HCT116 (cell line): ENCODE results near the gene PSAP. TPM values are rescaled to one million over a fixed set of nuclear protein-coding genes. Genes with fewer than 3 reads are reported as not detected.

Source experiments
- ATAC-seq: fragments of 200-7000 bp; cut with Tn5 transposase; 2 replicates; pipeline ENCODE4 v1.9.1; 2020; ENCODE audit warnings: mild to moderate bottlenecking, moderate library complexity
- BruUV-seq: library from RNA; stranded (reverse); fragments of 400-500 nt; replicated peaks from 2 replicates; lab custom pipeline; 2021; lab: Mats Ljungman, UMichigan
- CTCF ChIA-PET: fragments of 300-600 bp; sonication (Branson Sonifier 250); formaldehyde crosslinking; loops from one replicate; lab custom pipeline; 2021; ENCODE audit warnings: antibody characterized with exemption; lab: Charles Lee
- POLR2A ChIA-PET: fragments of 300-600, 350-600 bp; sonication (Branson Sonifier 250); formaldehyde crosslinking; loops from one replicate; lab custom pipeline; 2021; ENCODE audit warnings: antibody characterized with exemption; lab: Charles Lee
- RAD21 ChIA-PET, 2 experiments: fragments of 300-600 bp; sonication (Branson Sonifier 250); formaldehyde crosslinking; loops; one replicate each; lab custom pipeline; 2023; ENCODE audit warnings: low total read pairs in 2 of 2; ENCODE audit not compliant: uncharacterized antibody in 2 of 2, unreplicated experiment in 2 of 2, low non-redundant PET in 1 of 2; lab: Charles Lee
- DNase-seq: peaks from one replicate; pipeline ENCODE4 v3.0.0-alpha.2; 2010; ENCODE audit warnings: low read depth, low spot score
- H2AFZ ChIP-seq: fragments of 200-600 bp; shearing (Covaris generic), sonication (generic); 2 replicates; pipeline ENCODE4 v1.6.1; 2017; ENCODE audit warnings: low read depth, mixed run types, mixed read lengths, antibody characterized with exemption, low read length; ENCODE audit not compliant: poor library complexity, severe bottlenecking
- H3K27ac ChIP-seq: 2 replicates; pipeline ENCODE4 v1.5.1; 2012; ENCODE audit warnings: low read depth, low read length
- H3K27me3 ChIP-seq: fragments of 200-600 bp; sonication (generic); 2 replicates; pipeline ENCODE4 v1.6.1; 2016; ENCODE audit warnings: mixed run types, low read length, mixed read lengths; ENCODE audit not compliant: insufficient read depth
- H3K36me3 ChIP-seq, 2 experiments: fragments of 200-500 bp in 1 of 2; fragments of 200-600 bp in 1 of 2; sonication (Bioruptor generic) in 1 of 2; sonication (generic) in 1 of 2; 2 replicates each; pipeline versions ENCODE4 v1.5.1 to v1.6.1; 2014 to 2016; ENCODE audit warnings: low read length in 2 of 2, inconsistent platforms in 1 of 2, mixed read lengths in 1 of 2, mixed run types in 1 of 2; ENCODE audit not compliant: insufficient read depth in 2 of 2, control insufficient read depth in 1 of 2
- H3K4me1 ChIP-seq, 2 experiments: fragments of 200-600 bp in 1 of 2; sonication (generic) in 1 of 2; 2 replicates each; pipeline versions ENCODE4 v1.5.1 to v1.6.1; 2012 to 2017; ENCODE audit warnings: low read length in 2 of 2, inconsistent platforms in 1 of 2, mild to moderate bottlenecking in 1 of 2, mixed read lengths in 1 of 2, mixed run types in 1 of 2, moderate library complexity in 1 of 2; ENCODE audit not compliant: insufficient read depth in 2 of 2, control insufficient read depth in 1 of 2
- H3K4me2 ChIP-seq: fragments of 200-600 bp; sonication (generic); 2 replicates; pipeline ENCODE4 v1.6.1; 2017; ENCODE audit warnings: mixed run types, low read length, mixed read lengths
- H3K4me3 ChIP-seq, 2 experiments: fragments of 200-600 bp in 1 of 2; sonication (generic) in 1 of 2; replicated peaks in 1 of 2; 2 replicates each; pipeline ENCODE4 v1.5.1; 2011 to 2016; ENCODE audit warnings: low read length in 2 of 2, control low read depth in 1 of 2, low read depth in 1 of 2, mild to moderate bottlenecking in 1 of 2, mixed read lengths in 1 of 2, mixed run types in 1 of 2
- H3K79me2 ChIP-seq: fragments of 200-600 bp; sonication (generic); 2 replicates; pipeline ENCODE4 v1.6.1; 2017; ENCODE audit warnings: mild to moderate bottlenecking, mixed run types, low read length, moderate library complexity, mixed read lengths; ENCODE audit not compliant: insufficient read depth
- H3K9ac ChIP-seq: fragments of 200-600 bp; sonication (generic); 2 replicates; pipeline ENCODE4 v1.6.1; 2016; ENCODE audit warnings: low read length, mixed read lengths
- H3K9me2 ChIP-seq: fragments of 200-600 bp; sonication (generic), shearing (Covaris generic); 2 replicates; pipeline ENCODE4 v1.6.1; 2017; ENCODE audit warnings: mixed run types, mild to moderate bottlenecking, moderate library complexity; ENCODE audit not compliant: insufficient read depth
- H3K9me3 ChIP-seq, 2 experiments: fragments of 200-500 bp in 1 of 2; fragments of 200-600 bp in 1 of 2; sonication (Bioruptor generic) in 1 of 2; sonication (generic) in 1 of 2; 2 replicates each; pipeline ENCODE4 v1.6.1; 2014 to 2017; ENCODE audit warnings: low read length in 2 of 2, mixed read lengths in 2 of 2, inconsistent platforms in 1 of 2, low read depth in 1 of 2, mild to moderate bottlenecking in 1 of 2, mixed run types in 1 of 2, moderate library complexity in 1 of 2; ENCODE audit not compliant: control insufficient read depth in 1 of 2, insufficient read depth in 1 of 2
- H4K20me1 ChIP-seq: fragments of 200-600 bp; sonication (generic), shearing (Covaris generic); 2 replicates; pipeline ENCODE4 v1.6.1; 2017; ENCODE audit warnings: mixed run types, mild to moderate bottlenecking, moderate library complexity; ENCODE audit not compliant: insufficient read depth
- ATF3 ChIP-seq: IDR thresholded peaks from 2 replicates; pipeline ENCODE4 v1.6.1; 2012
- CBX3 ChIP-seq: IDR thresholded peaks from 2 replicates; pipeline ENCODE4 v1.6.1; 2012; ENCODE audit warnings: low read depth
- CEBPB ChIP-seq: IDR thresholded peaks from 2 replicates; pipeline ENCODE4 v1.6.1; 2012; ENCODE audit warnings: low read depth
- EGR1 ChIP-seq: IDR thresholded peaks from 2 replicates; pipeline ENCODE4 v1.6.1; 2012; ENCODE audit warnings: low read depth
- EZH2 ChIP-seq: fragments of 200-600 bp; sonication (generic); IDR thresholded peaks from 2 replicates; pipeline ENCODE4 v1.6.1; 2017; ENCODE audit warnings: antibody characterized with exemption, mixed run types
- JUND ChIP-seq: IDR thresholded peaks from 2 replicates; pipeline ENCODE4 v1.6.1; 2012
- POLR2A ChIP-seq: IDR thresholded peaks from 2 replicates; pipeline ENCODE4 v1.7.0; 2011; ENCODE audit warnings: borderline replicate concordance; ENCODE audit not compliant: insufficient read depth, insufficient read length; ENCODE audit errors: extremely low read depth
- POLR2AphosphoS5 ChIP-seq: IDR thresholded peaks from 2 replicates; pipeline ENCODE4 v1.6.1; 2011; ENCODE audit warnings: mild to moderate bottlenecking, low read depth, low read length, moderate library complexity
- REST ChIP-seq: IDR thresholded peaks from 2 replicates; pipeline ENCODE4 v1.6.1; 2012; ENCODE audit warnings: low read depth
- SP1 ChIP-seq: IDR thresholded peaks from 2 replicates; pipeline ENCODE4 v1.6.1; 2012; ENCODE audit warnings: low read depth
- SRF ChIP-seq: IDR thresholded peaks from 2 replicates; pipeline ENCODE4 v1.6.1; 2012; ENCODE audit warnings: low read depth
- ZFX ChIP-seq: fragments of 450-650 bp; IDR thresholded peaks from 2 replicates; pipeline ENCODE4 v1.6.1; 2017
- intact Hi-C: fragments of 100-400 bp; cut with micrococcal nuclease; formaldehyde crosslinking; loops from 2 replicates; pipeline ENCODE4 v1.10.0; 2022
- total RNA-seq: library from RNA; stranded (reverse); gene quantifications from one replicate; pipeline ENCODE4 v1.2.1, GENCODE V29; 2021; ENCODE audit not compliant: unreplicated experiment

PSAP gene
- total RNA-seq, 1 experiment from 2014 or later, result 444 TPM

GRCh38 chr10:71840958-71841335 lies 10.1 kb downstream of the PSAP start:
- POLR2A ChIA-PET, result interaction anchor here (5.3 kb wide), 1 partner anchor 9 kb away, joined by 39 read pairs; the partner anchor contains the start of gene PSAP
- no peak overlapping the region for H3K4me3 ChIP-seq
- H3K9ac ChIP-seq, result no peak overlapping the region
- H3K36me3 ChIP-seq, result no peaks in the 10 kb centered on the region
- CTCF ChIA-PET, result interaction anchor here (6.0 kb wide), 1 partner anchor 56 kb away, joined by 45 read pairs; no protein-coding TSS in a partner anchor
- TF ChIP-seq EZH2 (no peak), POLR2A (no peak), SP1 (no peak), REST (no peak), POLR2AphosphoS5 (no peak), ATF3 (no peak), JUND (no peak), ZFX (no peak), EGR1 (no peak), SRF (no peak), CEBPB (no peak), CBX3 (no peak)
- H3K4me1 ChIP-seq, result peaks cover 18 to 43% of the 10 kb centered on the region in 2 experiments
- H3K9me3 ChIP-seq, result no peaks in the 10 kb centered on the region
- intact Hi-C loops, result no loop called here
- H4K20me1 ChIP-seq, result peaks cover 12% of the 10 kb centered on the region; the same call in 1 of the 2 replicates
- H3K79me2 ChIP-seq, result peaks cover 90% of the 10 kb centered on the region
- H3K27me3 ChIP-seq, result no peaks in the 10 kb centered on the region
- H3K27ac ChIP-seq, result no peak overlapping the region
- DNase-seq, result no peak
- ATAC-seq, result no peak
- BruUV-seq, result no TSS peak
- H3K4me2 ChIP-seq, result no peak overlapping the region
- H3K9me2 ChIP-seq, result no peaks in the 10 kb centered on the region
- RAD21 ChIA-PET, result no interaction called here
- H2AFZ ChIP-seq, result no peak overlapping the region
